HEK293 (cell line): ENCODE results near the gene LASP1.

Source experiments
- KLF17 ChIP-seq: fragments of 450-650 bp; formaldehyde crosslinking; IDR thresholded peaks from 2 replicates; pipeline ENCODE4 v1.5.1; 2016; ENCODE audit warnings: missing biosample characterization, missing genetic modification characterization
- MYNN ChIP-seq: fragments of 450-650 bp; formaldehyde crosslinking; IDR thresholded peaks from 2 replicates; pipeline ENCODE4 v1.5.1; 2016; ENCODE audit warnings: missing biosample characterization, missing genetic modification characterization, borderline replicate concordance
- PRDM10 ChIP-seq: fragments of 450-650 bp; formaldehyde crosslinking; IDR thresholded peaks from 2 replicates; pipeline ENCODE4 v1.5.1; 2016; ENCODE audit warnings: missing biosample characterization, missing genetic modification characterization
- SALL2 ChIP-seq: fragments of 450-650 bp; formaldehyde crosslinking; IDR thresholded peaks from 2 replicates; pipeline ENCODE4 v1.5.0; 2017; ENCODE audit warnings: missing biosample characterization, mild to moderate bottlenecking, missing genetic modification characterization, borderline replicate concordance
- ZBTB10 ChIP-seq: fragments of 450-650 bp; formaldehyde crosslinking; IDR thresholded peaks from 2 replicates; pipeline ENCODE4 v1.5.1; 2016; ENCODE audit warnings: missing biosample characterization, missing genetic modification characterization
- ZBTB6 ChIP-seq: fragments of 450-650 bp; formaldehyde crosslinking; IDR thresholded peaks from 2 replicates; pipeline ENCODE4 v1.5.1; 2017; ENCODE audit warnings: missing biosample characterization, missing genetic modification characterization
- ZBTB7A ChIP-seq: fragments of 450-650 bp; formaldehyde crosslinking; IDR thresholded peaks from 2 replicates; pipeline ENCODE4 v1.5.1; 2016; ENCODE audit warnings: low read depth, missing biosample characterization, missing genetic modification characterization
- ZFP3 ChIP-seq: fragments of 450-650 bp; formaldehyde crosslinking; IDR thresholded peaks from 2 replicates; pipeline ENCODE4 v1.5.1; 2016; ENCODE audit warnings: low read depth, missing biosample characterization, missing genetic modification characterization
- ZIC2 ChIP-seq: fragments of 450-650 bp; formaldehyde crosslinking; IDR thresholded peaks from 2 replicates; pipeline ENCODE4 v1.5.1; 2016; ENCODE audit warnings: missing biosample characterization, missing genetic modification characterization
- ZNF175 ChIP-seq: fragments of 450-650 bp; formaldehyde crosslinking; IDR thresholded peaks from 2 replicates; pipeline ENCODE4 v1.5.1; 2016; ENCODE audit warnings: missing biosample characterization, missing genetic modification characterization
- ZNF248 ChIP-seq: fragments of 450-650 bp; formaldehyde crosslinking; IDR thresholded peaks from 2 replicates; pipeline ENCODE4 v1.5.1; 2017; ENCODE audit warnings: missing biosample characterization, missing genetic modification characterization
- ZNF26 ChIP-seq: fragments of 450-650 bp; formaldehyde crosslinking; IDR thresholded peaks from 2 replicates; pipeline ENCODE4 v1.5.1; 2016; ENCODE audit warnings: missing biosample characterization, missing genetic modification characterization
- ZNF324 ChIP-seq: fragments of 450-650 bp; formaldehyde crosslinking; IDR thresholded peaks from 2 replicates; pipeline ENCODE4 v1.5.1; 2016; ENCODE audit warnings: missing biosample characterization, missing genetic modification characterization
- ZNF335 ChIP-seq: fragments of 450-650 bp; formaldehyde crosslinking; conservative IDR thresholded peaks from 2 replicates; pipeline ENCODE4 v1.5.1; 2016; ENCODE audit warnings: missing biosample characterization, missing genetic modification characterization
- ZNF449 ChIP-seq: fragments of 450-650 bp; formaldehyde crosslinking; IDR thresholded peaks from 2 replicates; pipeline ENCODE4 v1.5.1; 2017; ENCODE audit warnings: missing biosample characterization, mild to moderate bottlenecking, missing genetic modification characterization, moderate library complexity
- ZNF513 ChIP-seq: fragments of 450-650 bp; IDR thresholded peaks from 2 replicates; pipeline ENCODE4 v1.5.1; 2018; ENCODE audit warnings: missing biosample characterization, missing genetic modification characterization
- ZNF560 ChIP-seq: fragments of 450-650 bp; formaldehyde crosslinking; IDR thresholded peaks from 2 replicates; pipeline ENCODE4 v1.5.1; 2017; ENCODE audit warnings: missing biosample characterization, missing genetic modification characterization, borderline replicate concordance
- ZNF626 ChIP-seq: fragments of 450-650 bp; sonication (Bioruptor Pico); formaldehyde crosslinking; IDR thresholded peaks from 2 replicates; pipeline ENCODE4 v1.5.1; 2018; ENCODE audit warnings: missing biosample characterization, missing genetic modification characterization, inconsistent platforms
- ZNF645 ChIP-seq: fragments of 450-650 bp; formaldehyde crosslinking; IDR thresholded peaks from 2 replicates; pipeline ENCODE4; 2016; ENCODE audit warnings: missing biosample characterization, missing genetic modification characterization
- ZNF658 ChIP-seq: fragments of 450-650 bp; formaldehyde crosslinking; IDR thresholded peaks from 2 replicates; pipeline ENCODE4; 2016; ENCODE audit warnings: missing biosample characterization, missing genetic modification characterization
- ZNF791 ChIP-seq: fragments of 450-650 bp; formaldehyde crosslinking; IDR thresholded peaks from 2 replicates; pipeline ENCODE4 v1.5.1; 2016; ENCODE audit warnings: missing biosample characterization, missing genetic modification characterization
- ZNF792 ChIP-seq: fragments of 450-650 bp; formaldehyde crosslinking; IDR thresholded peaks from 2 replicates; pipeline ENCODE4 v1.5.1; 2016; ENCODE audit warnings: missing biosample characterization, missing genetic modification characterization

LASP1 gene

GRCh38 chr17:38824899-38825761 is 44.7 kb upstream of the LASP1 start, which contains the start of gene CWC25 (continued):
- TF ChIP-seq SALL2 (tag by site-specific recombination) (no peak), ZNF175 (tag by site-specific recombination) (no peak), ZBTB10 (tag by site-specific recombination) (no peak), ZNF248 (tag by site-specific recombination) (no peak), ZNF645 (no peak), ZBTB6 (tag by site-specific recombination) (peak; percentile 36; the same call in 1 of the 2 replicates), MYNN (tag by site-specific recombination) (no peak; the same call in 1 of the 2 replicates), KLF17 (tag by site-specific recombination) (peak; percentile 88), ZNF626 (tag by site-specific recombination) (no peak), ZNF324 (tag by site-specific recombination) (peak; percentile 89), ZNF560 (tag by site-specific recombination) (no peak), ZNF26 (tag by site-specific recombination) (no peak), ZFP3 (tag by site-specific recombination) (no peak), ZNF791 (no peak), ZNF658 (tag by site-specific recombination) (no peak), ZNF449 (tag by site-specific recombination) (0 out of 2 replicates have a peak, but pooled peaks have one; percentile 55), ZIC2 (tag by site-specific recombination) (no peak), PRDM10 (tag by site-specific recombination) (peak; percentile 47), ZNF335 (tag by site-specific recombination) (peak; percentile 81), ZNF792 (tag by site-specific recombination) (no peak), ZNF513 (tag by site-specific recombination) (no peak), ZBTB7A (tag by site-specific recombination) (no peak)
